Body of pancreas (tissue), 4 donors: ENCODE measurements around the gene LPP.

Experiments used
- POLR2A ChIP-seq, 3 donors: fragments of 450-650 bp; IDR thresholded peaks; one replicate each; pipeline ENCODE4 v1.6.1; 2016; ENCODE audit warnings: antibody characterized with exemption in 3 of 3, mild to moderate bottlenecking in 2 of 3
- TF ChIP-seq, protein P1 (sequence below), 7 experiments: fragments of 450-650 bp in 4 of 7; fragments of 200-600 bp in 3 of 7; sonication (generic) in 3 of 7; IDR thresholded peaks; one replicate each; pipeline ENCODE4 v1.5.1; 2016 to 2019; ENCODE audit warnings: antibody characterized with exemption in 7 of 7

DNA sequence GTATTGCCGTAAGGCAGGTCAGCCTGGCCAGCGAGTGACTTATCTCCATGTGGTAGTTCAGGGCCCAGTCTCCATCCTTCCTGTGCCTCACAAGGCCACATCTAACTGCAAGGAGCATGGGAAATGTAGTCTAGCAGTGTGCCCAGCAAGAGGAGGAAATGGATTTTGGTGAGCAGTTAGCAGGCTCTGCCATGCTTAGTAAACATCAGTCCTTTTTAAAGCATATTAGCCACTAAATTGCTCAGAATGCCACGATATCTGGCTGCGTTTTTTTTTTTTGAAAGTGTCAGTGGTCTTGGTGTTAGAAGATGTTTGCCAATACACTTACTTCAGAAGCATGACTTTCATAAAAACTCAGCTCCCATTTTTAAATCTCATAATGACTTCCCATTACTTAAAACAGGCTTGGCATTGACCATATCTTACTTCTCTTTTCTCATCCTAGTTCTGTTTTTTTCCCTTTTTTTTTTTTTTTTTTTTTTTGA, 547.6 kb downstream of the LPP start:
- TF ChIP-seq, protein P1, sequence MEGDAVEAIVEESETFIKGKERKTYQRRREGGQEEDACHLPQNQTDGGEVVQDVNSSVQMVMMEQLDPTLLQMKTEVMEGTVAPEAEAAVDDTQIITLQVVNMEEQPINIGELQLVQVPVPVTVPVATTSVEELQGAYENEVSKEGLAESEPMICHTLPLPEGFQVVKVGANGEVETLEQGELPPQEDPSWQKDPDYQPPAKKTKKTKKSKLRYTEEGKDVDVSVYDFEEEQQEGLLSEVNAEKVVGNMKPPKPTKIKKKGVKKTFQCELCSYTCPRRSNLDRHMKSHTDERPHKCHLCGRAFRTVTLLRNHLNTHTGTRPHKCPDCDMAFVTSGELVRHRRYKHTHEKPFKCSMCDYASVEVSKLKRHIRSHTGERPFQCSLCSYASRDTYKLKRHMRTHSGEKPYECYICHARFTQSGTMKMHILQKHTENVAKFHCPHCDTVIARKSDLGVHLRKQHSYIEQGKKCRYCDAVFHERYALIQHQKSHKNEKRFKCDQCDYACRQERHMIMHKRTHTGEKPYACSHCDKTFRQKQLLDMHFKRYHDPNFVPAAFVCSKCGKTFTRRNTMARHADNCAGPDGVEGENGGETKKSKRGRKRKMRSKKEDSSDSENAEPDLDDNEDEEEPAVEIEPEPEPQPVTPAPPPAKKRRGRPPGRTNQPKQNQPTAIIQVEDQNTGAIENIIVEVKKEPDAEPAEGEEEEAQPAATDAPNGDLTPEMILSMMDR (IDR thresholded peaks at IDR 0.05): no peak
- TF ChIP-seq POLR2A (IDR thresholded peaks at IDR 0.05): no peak
